ENCODE measurements around the gene CTU2. TPM values are rescaled to one million over a fixed set of nuclear protein-coding genes. Genes with fewer than 3 reads are reported as not detected.

CTU2 gene
- polyA plus RNA-seq, 1 donor (not counting 4 experiments of a cell fraction or from before 2014, with no cell fraction given) = 6.3 TPM

- H3K79me2 ChIP-seq (ENCODE audit: control insufficient read depth, insufficient read depth, low read length) = no peaks in the 10 kb centered on the region
- peaks cover 2% of the 10 kb centered on the region for H3K4me1 ChIP-seq (ENCODE audit: control insufficient read depth, extremely low read depth, insufficient read depth, low read length)
- H3K9ac ChIP-seq (ENCODE audit: control insufficient read depth, extremely low read depth, insufficient read depth, low read length) = no peak overlapping the region
- no peaks in the 10 kb centered on the region for H3K27me3 ChIP-seq (ENCODE audit: control insufficient read depth, extremely low read depth, insufficient read depth, low read length)
- peaks cover 2% of the 10 kb centered on the region for H3K9me1 ChIP-seq (ENCODE audit: control insufficient read depth, extremely low read depth, insufficient read depth, low read length)
- H3K9me3 ChIP-seq (ENCODE audit: control insufficient read depth, low read depth, low read length) = no peaks in the 10 kb centered on the region
- H3K36me3 ChIP-seq (ENCODE audit: control insufficient read depth in 2 of 2, extremely low read depth in 1 of 2, insufficient read depth in 2 of 2, low read length in 2 of 2) = peaks cover 30 to 43% of the 10 kb centered on the region in 2 experiments
- no peak overlapping the region for H3K4me3 ChIP-seq (ENCODE audit: control insufficient read depth in 2 of 3, extremely low read depth in 1 of 3, insufficient read depth in 2 of 3, low read depth in 1 of 3, low read length in 3 of 3)
- H2AFZ ChIP-seq (ENCODE audit: control insufficient read depth, low read length) = no peak overlapping the region
- dilution Hi-C loops (cut with MboI; ENCODE audit: extremely low pct_ligation_motif_present, low sequenced_read_pairs) = no loop called here
- DNase-seq (ENCODE audit: low read depth, low spot score) (no peak), FAIRE-seq (no peak)
- H3K27ac ChIP-seq (ENCODE audit: control insufficient read depth, insufficient read depth, low read length) = no peak overlapping the region
- no peak for TF ChIP-seq EZH2 (IDR thresholded peaks at IDR 0.05; ENCODE audit: low read length)
- no peak for TF ChIP-seq CTCF (optimal IDR thresholded peaks at IDR 0.05 in 1 of 3, IDR thresholded peaks at IDR 0.05 in 1 of 3, conservative IDR thresholded peaks at IDR 0.05 in 1 of 3; ENCODE audit: extremely low read depth in 1 of 3, insufficient read depth in 2 of 3, low read length in 3 of 3)
- peaks cover 9% of the 10 kb centered on the region for H4K20me1 ChIP-seq (ENCODE audit: control insufficient read depth, extremely low read depth, insufficient read depth, low read length)
- no peak overlapping the region for H3K4me2 ChIP-seq (ENCODE audit: control insufficient read depth, extremely low read depth, insufficient read depth, low read depth, low read length)
Measured at GRCh38 chr16:88734361-88734728, 28.0 kb downstream of the CTU2 start.

DNA sequence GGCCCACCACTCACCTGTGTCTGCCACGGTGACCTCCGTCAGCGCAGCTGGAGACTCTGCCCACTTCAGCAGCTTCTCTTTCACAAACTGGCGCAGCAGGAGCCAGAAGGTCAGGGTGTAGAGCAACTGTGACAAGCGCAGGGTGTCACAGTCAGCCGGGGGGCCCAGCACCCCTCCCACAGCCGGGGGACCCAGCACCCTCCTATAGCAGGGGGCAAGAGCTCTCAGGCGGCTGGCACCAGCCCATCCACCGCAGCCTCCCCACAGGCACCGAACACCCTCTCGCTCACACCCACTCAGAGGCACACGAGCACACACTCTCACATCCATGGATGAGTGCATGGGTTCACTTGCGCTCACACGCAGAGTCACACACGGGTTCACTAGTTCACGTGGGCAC lies 28.8 kb downstream of the CTU2 start:
- Histone ChIP-seq H3K27me3 (ENCODE audit: control insufficient read depth, extremely low read depth, insufficient read depth, low read length) (no peaks in the 10 kb centered on the region), H3K36me3 (ENCODE audit: control insufficient read depth in 2 of 2, extremely low read depth in 1 of 2, insufficient read depth in 2 of 2, low read length in 2 of 2) (peaks cover 30 to 39% of the 10 kb centered on the region in 2 experiments), H3K4me3 (ENCODE audit: control insufficient read depth in 2 of 3, extremely low read depth in 1 of 3, insufficient read depth in 2 of 3, low read depth in 1 of 3, low read length in 3 of 3) (no peak overlapping the region), H4K20me1 (ENCODE audit: control insufficient read depth, extremely low read depth, insufficient read depth, low read length) (peaks cover 9% of the 10 kb centered on the region), H3K79me2 (ENCODE audit: control insufficient read depth, insufficient read depth, low read length) (no peaks in the 10 kb centered on the region), H3K9ac (ENCODE audit: control insufficient read depth, extremely low read depth, insufficient read depth, low read length) (no peak overlapping the region), H3K9me3 (ENCODE audit: control insufficient read depth, low read depth, low read length) (no peaks in the 10 kb centered on the region), H3K27ac (ENCODE audit: control insufficient read depth, insufficient read depth, low read length) (no peak overlapping the region), H3K9me1 (ENCODE audit: control insufficient read depth, extremely low read depth, insufficient read depth, low read length) (peaks cover 2% of the 10 kb centered on the region), H2AFZ (ENCODE audit: control insufficient read depth, low read length) (no peak overlapping the region), H3K4me2 (ENCODE audit: control insufficient read depth, extremely low read depth, insufficient read depth, low read depth, low read length) (no peak overlapping the region), H3K4me1 (ENCODE audit: control insufficient read depth, extremely low read depth, insufficient read depth, low read length) (peaks cover 6% of the 10 kb centered on the region)
- FAIRE-seq (no peak), DNase-seq (ENCODE audit: low read depth, low spot score) (no peak)
- TF ChIP-seq CTCF (optimal IDR thresholded peaks at IDR 0.05 in 1 of 3, IDR thresholded peaks at IDR 0.05 in 1 of 3, conservative IDR thresholded peaks at IDR 0.05 in 1 of 3; ENCODE audit: extremely low read depth in 1 of 3, insufficient read depth in 2 of 3, low read length in 3 of 3) (no peak), EZH2 (IDR thresholded peaks at IDR 0.05; ENCODE audit: low read length) (no peak)
- dilution Hi-C loops (cut with MboI; ENCODE audit: extremely low pct_ligation_motif_present, low sequenced_read_pairs) = no loop called here

Measured in keratinocyte (primary cell).